Measurements from ENCODE around the gene EMID1. TPM values are rescaled to one million over a fixed set of nuclear protein-coding genes. Genes with fewer than 3 reads are reported as not detected.

The EMID1 gene
- total RNA-seq, 1 experiment from 2014 or later, result 0.26 TPM

- no peak overlapping the region for H3K4me3 ChIP-seq (ENCODE audit: low read length)
- H3K79me2 ChIP-seq (ENCODE audit: low read length), result no peaks in the 10 kb centered on the region
- H4K20me1 ChIP-seq (ENCODE audit: insufficient read depth, low read depth, low read length), result peaks cover 18% of the 10 kb centered on the region; the same call in 1 of the 2 replicates
- H3K9ac ChIP-seq (ENCODE audit: low read length), result no peak overlapping the region
- no peak overlapping the region for H2AFZ ChIP-seq (ENCODE audit: low read length)
- H3K27ac ChIP-seq (ENCODE audit: low read length), result no peak overlapping the region
- peaks cover 19% of the 10 kb centered on the region for H3K4me1 ChIP-seq (ENCODE audit: low read length)
- no peaks in the 10 kb centered on the region for H3K36me3 ChIP-seq (ENCODE audit: insufficient read depth, low read length)
- no peaks in the 10 kb centered on the region for H3K9me3 ChIP-seq (ENCODE audit: low read length)
- H3K4me2 ChIP-seq (ENCODE audit: low read depth, low read length, poor library complexity, severe bottlenecking), result no peak overlapping the region
- no peaks in the 10 kb centered on the region for H3K9me2 ChIP-seq (replicated peaks; ENCODE audit: insufficient read depth, low read length)
- no peaks in the 10 kb centered on the region for H3K27me3 ChIP-seq (ENCODE audit: low read length)
- no peak for DNase-seq
These were observed 473 bp upstream of the EMID1 start for GRCh38 chr22:29205252-29205593.

- H3K27ac ChIP-seq (ENCODE audit: low read length), result no peak overlapping the region
These were observed 911 bp downstream of the EMID1 start for GRCh38 chr22:29206372-29207242.

DNA sequence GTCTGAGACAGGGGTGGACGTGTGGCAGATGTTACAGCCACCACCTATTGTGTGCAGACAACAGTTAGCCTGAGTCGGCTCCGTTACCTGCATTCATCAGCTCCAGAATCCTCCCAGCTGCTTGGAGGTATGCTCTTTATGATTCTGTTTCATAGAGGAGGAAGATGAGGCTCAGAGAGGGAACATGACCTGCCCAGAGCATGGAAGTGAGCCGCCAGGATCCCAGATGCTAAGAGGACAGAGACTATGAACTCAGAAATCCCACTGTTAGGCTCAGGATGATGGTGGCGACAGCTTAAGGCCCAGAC is 1.5 kb downstream of the EMID1 start:
- Histone ChIP-seq H2AFZ (ENCODE audit: low read length) (no peak overlapping the region), H3K27me3 (ENCODE audit: low read length) (no peaks in the 10 kb centered on the region; the same call in 1 of the 2 replicates), H3K9me3 (ENCODE audit: low read length) (no peaks in the 10 kb centered on the region), H3K9ac (ENCODE audit: low read length) (no peak overlapping the region), H3K27ac (ENCODE audit: low read length) (no peak overlapping the region), H3K36me3 (ENCODE audit: insufficient read depth, low read length) (no peaks in the 10 kb centered on the region), H3K79me2 (ENCODE audit: low read length) (no peaks in the 10 kb centered on the region), H3K4me2 (ENCODE audit: low read depth, low read length, poor library complexity, severe bottlenecking) (no peak overlapping the region), H4K20me1 (ENCODE audit: insufficient read depth, low read depth, low read length) (peaks cover 18% of the 10 kb centered on the region; the same call in 1 of the 2 replicates), H3K9me2 (replicated peaks; ENCODE audit: insufficient read depth, low read length) (no peaks in the 10 kb centered on the region), H3K4me3 (ENCODE audit: low read length) (no peak overlapping the region), H3K4me1 (ENCODE audit: low read length) (peaks cover 19% of the 10 kb centered on the region)
- no peak for DNase-seq

More at GRCh38 chr22:29206372-29207242, 911 bp downstream of the EMID1 start:
- Histone ChIP-seq H3K9me2 (replicated peaks; ENCODE audit: insufficient read depth, low read length) (no peaks in the 10 kb centered on the region), H4K20me1 (ENCODE audit: insufficient read depth, low read depth, low read length) (peaks cover 18% of the 10 kb centered on the region; the same call in 1 of the 2 replicates), H2AFZ (ENCODE audit: low read length) (no peak overlapping the region), H3K9me3 (ENCODE audit: low read length) (no peaks in the 10 kb centered on the region), H3K36me3 (ENCODE audit: insufficient read depth, low read length) (no peaks in the 10 kb centered on the region), H3K27me3 (ENCODE audit: low read length) (no peaks in the 10 kb centered on the region; the same call in 1 of the 2 replicates), H3K4me2 (ENCODE audit: low read depth, low read length, poor library complexity, severe bottlenecking) (no peak overlapping the region), H3K9ac (ENCODE audit: low read length) (no peak overlapping the region), H3K4me1 (ENCODE audit: low read length) (peaks cover 19% of the 10 kb centered on the region), H3K79me2 (ENCODE audit: low read length) (no peaks in the 10 kb centered on the region), H3K4me3 (ENCODE audit: low read length) (no peak overlapping the region)
- no peak for DNase-seq

GRCh38 chr22:29207562-29208501 is 2.1 kb downstream of the EMID1 start:
- H3K36me3 ChIP-seq (ENCODE audit: insufficient read depth, low read length), result no peaks in the 10 kb centered on the region
- no peak overlapping the region for H3K27ac ChIP-seq (ENCODE audit: low read length)
- H3K79me2 ChIP-seq (ENCODE audit: low read length), result no peaks in the 10 kb centered on the region
- peaks cover 17% of the 10 kb centered on the region for H3K4me1 ChIP-seq (ENCODE audit: low read length)
- H3K9me3 ChIP-seq (ENCODE audit: low read length), result no peaks in the 10 kb centered on the region
- DNase-seq, result no peak
- H3K4me2 ChIP-seq (ENCODE audit: low read depth, low read length, poor library complexity, severe bottlenecking), result no peak overlapping the region
- no peak overlapping the region for H3K9ac ChIP-seq (ENCODE audit: low read length)
- no peak overlapping the region for H3K4me3 ChIP-seq (ENCODE audit: low read length)
- H4K20me1 ChIP-seq (ENCODE audit: insufficient read depth, low read depth, low read length), result peaks cover 16% of the 10 kb centered on the region; the same call in 1 of the 2 replicates
- H3K9me2 ChIP-seq (replicated peaks; ENCODE audit: insufficient read depth, low read length), result no peaks in the 10 kb centered on the region
- no peak overlapping the region for H2AFZ ChIP-seq (ENCODE audit: low read length)
- no peaks in the 10 kb centered on the region; the same call in 1 of the 2 replicates for H3K27me3 ChIP-seq (ENCODE audit: low read length)

- Histone ChIP-seq H3K4me3 (ENCODE audit: low read length) (no peak overlapping the region), H3K27me3 (ENCODE audit: low read length) (no peaks in the 10 kb centered on the region; the same call in 1 of the 2 replicates), H3K9ac (ENCODE audit: low read length) (no peak overlapping the region)
These were observed 2.8 kb downstream of the EMID1 start for GRCh38 chr22:29208502-29208862.

GRCh38 chr22:29208879-29209623 is 3.4 kb downstream of the EMID1 start:
- Histone ChIP-seq H3K27me3 (ENCODE audit: low read length) (no peaks in the 10 kb centered on the region; the same call in 1 of the 2 replicates), H3K4me3 (ENCODE audit: low read length) (no peak overlapping the region), H3K27ac (ENCODE audit: low read length) (no peak overlapping the region), H3K9me3 (ENCODE audit: low read length) (no peaks in the 10 kb centered on the region), H3K9me2 (replicated peaks; ENCODE audit: insufficient read depth, low read length) (no peaks in the 10 kb centered on the region), H2AFZ (ENCODE audit: low read length) (no peak overlapping the region), H3K9ac (ENCODE audit: low read length) (no peak overlapping the region), H3K79me2 (ENCODE audit: low read length) (no peaks in the 10 kb centered on the region), H3K4me1 (ENCODE audit: low read length) (peaks cover 16% of the 10 kb centered on the region), H4K20me1 (ENCODE audit: insufficient read depth, low read depth, low read length) (peaks cover 13% of the 10 kb centered on the region; the same call in 1 of the 2 replicates), H3K36me3 (ENCODE audit: insufficient read depth, low read length) (no peaks in the 10 kb centered on the region), H3K4me2 (ENCODE audit: low read depth, low read length, poor library complexity, severe bottlenecking) (peak overlapping the region; percentile 48)
- DNase-seq, result peak; percentile 91

More at GRCh38 chr22:29208502-29208862, 2.8 kb downstream of the EMID1 start:
- Histone ChIP-seq H4K20me1 (ENCODE audit: insufficient read depth, low read depth, low read length) (peaks cover 13% of the 10 kb centered on the region; the same call in 1 of the 2 replicates), H3K9me3 (ENCODE audit: low read length) (no peaks in the 10 kb centered on the region), H3K36me3 (ENCODE audit: insufficient read depth, low read length) (no peaks in the 10 kb centered on the region), H2AFZ (ENCODE audit: low read length) (no peak overlapping the region), H3K4me2 (ENCODE audit: low read depth, low read length, poor library complexity, severe bottlenecking) (peak overlapping the region; percentile 48), H3K9me2 (replicated peaks; ENCODE audit: insufficient read depth, low read length) (no peaks in the 10 kb centered on the region), H3K79me2 (ENCODE audit: low read length) (no peaks in the 10 kb centered on the region), H3K27ac (ENCODE audit: low read length) (no peak overlapping the region), H3K4me1 (ENCODE audit: low read length) (peaks cover 16% of the 10 kb centered on the region)
- peak; percentile 51 for DNase-seq

GRCh38 chr22:29209624-29209929 is 3.9 kb downstream of the EMID1 start:
- Histone ChIP-seq H3K4me1 (ENCODE audit: low read length) (peaks cover 16% of the 10 kb centered on the region), H2AFZ (ENCODE audit: low read length) (no peak overlapping the region), H3K27me3 (ENCODE audit: low read length) (no peaks in the 10 kb centered on the region; the same call in 1 of the 2 replicates), H4K20me1 (ENCODE audit: insufficient read depth, low read depth, low read length) (peaks cover 13% of the 10 kb centered on the region; the same call in 1 of the 2 replicates), H3K9me2 (replicated peaks; ENCODE audit: insufficient read depth, low read length) (no peaks in the 10 kb centered on the region), H3K4me2 (ENCODE audit: low read depth, low read length, poor library complexity, severe bottlenecking) (no peak overlapping the region), H3K4me3 (ENCODE audit: low read length) (no peak overlapping the region), H3K36me3 (ENCODE audit: insufficient read depth, low read length) (no peaks in the 10 kb centered on the region), H3K27ac (ENCODE audit: low read length) (no peak overlapping the region), H3K9me3 (ENCODE audit: low read length) (no peaks in the 10 kb centered on the region), H3K9ac (ENCODE audit: low read length) (no peak overlapping the region), H3K79me2 (ENCODE audit: low read length) (no peaks in the 10 kb centered on the region)
- no peak for DNase-seq
